Stimulated activated CD8-positive, alpha-beta memory T cell treated with anti-CD3 and anti-CD28 coated beads, Interleukin-7, amount 100 ng/mL, for 24 hours (primary cell): ENCODE data around the gene SDE2.
"Not testable (repeated sequence)": the region's sequence is repeated elsewhere in the genome, so short reads cannot be mapped to it uniquely, and the experiment has no call there.

Experiments
- DNase-seq: peaks from one replicate; pipeline ENCODE4 v3.0.0-alpha.2; 2020; ENCODE audit warnings: low read depth

Gene SDE2

GRCh38 chr1:225975146-225975545 is 24.0 kb downstream of the SDE2 start:
- DNase-seq, result not testable (repeated sequence)

- DNase-seq, result no peak
Observed at GRCh38 chr1:225974454-225974853, 24.7 kb downstream of the SDE2 start.

GRCh38 chr1:225973158-225973557 is 26.0 kb downstream of the SDE2 start:
- no peak for DNase-seq

- DNase-seq, result no peak
Observed at GRCh38 chr1:225972344-225973152, 26.6 kb downstream of the SDE2 start.

GRCh38 chr1:225970592-225971157 is 28.5 kb downstream of the SDE2 start:
- DNase-seq, result not testable (repeated sequence)

- DNase-seq, result not testable (repeated sequence)
Observed at GRCh38 chr1:225969751-225970150, 29.4 kb downstream of the SDE2 start.

GRCh38 chr1:225965231-225965630 is 33.9 kb downstream of the SDE2 start:
- no peak for DNase-seq

- no peak for DNase-seq
Observed at GRCh38 chr1:225963735-225964530, 35.2 kb downstream of the SDE2 start.

- DNase-seq, result peak; percentile 56
Observed at GRCh38 chr1:225962440-225962975, 36.6 kb downstream of the SDE2 start.

- DNase-seq, result no peak
Observed at GRCh38 chr1:225961659-225962439, 37.3 kb downstream of the SDE2 start.

- DNase-seq, result no peak
Observed at GRCh38 chr1:225958041-225958440, 41.1 kb downstream of the SDE2 start.

- DNase-seq, result no peak
Observed at GRCh38 chr1:225954753-225955152, 44.4 kb downstream of the SDE2 start.

- DNase-seq, result no peak
Observed at GRCh38 chr1:225953315-225953714, 45.8 kb downstream of the SDE2 start.

GRCh38 chr1:225950905-225951497 is 48.1 kb downstream of the SDE2 start:
- DNase-seq, result no peak

GRCh38 chr1:225949041-225949440 is 50.1 kb downstream of the SDE2 start:
- no peak for DNase-seq

- no peak for DNase-seq
Observed at GRCh38 chr1:225946803-225947202, 52.3 kb downstream of the SDE2 start.

- DNase-seq, result no peak
Observed at GRCh38 chr1:225946082-225946620, 53.0 kb downstream of the SDE2 start.

- DNase-seq, result no peak
Observed at GRCh38 chr1:225945564-225945963, 53.6 kb downstream of the SDE2 start.

- no peak for DNase-seq
Observed at GRCh38 chr1:225944951-225945350, 54.2 kb downstream of the SDE2 start.

- DNase-seq, result no peak
Observed at GRCh38 chr1:225944387-225944786, 54.8 kb downstream of the SDE2 start.

- no peak for DNase-seq
Observed at GRCh38 chr1:225943582-225943981, 55.6 kb downstream of the SDE2 start.
